Gastroesophageal sphincter (tissue), 3 donors: Measurements from ENCODE around the gene U2AF1L4.

Experiments used
- EP300 ChIP-seq: sonication (generic); formaldehyde crosslinking; IDR thresholded peaks from one replicate; pipeline ENCODE4 v1.6.1; 2017; ENCODE audit warnings: antibody characterized with exemption, mild to moderate bottlenecking
- POLR2A ChIP-seq, 2 donors: fragments of 450-650 bp; IDR thresholded peaks; one replicate each; pipeline ENCODE4 v1.6.1; 2017; ENCODE audit warnings: antibody characterized with exemption in 2 of 2, mild to moderate bottlenecking in 2 of 2, moderate library complexity in 1 of 2
- POLR2AphosphoS5 ChIP-seq: sonication (generic); formaldehyde crosslinking; IDR thresholded peaks from one replicate; pipeline ENCODE4 v1.6.1; 2017; ENCODE audit warnings: antibody characterized with exemption
- TF ChIP-seq, protein P1 (sequence below), 4 experiments: fragments of 200-600 bp in 2 of 4; fragments of 450-650 bp in 2 of 4; sonication (generic) in 1 of 4; IDR thresholded peaks; one replicate each; pipeline ENCODE4 v1.5.1; 2017 to 2019; ENCODE audit warnings: antibody characterized with exemption in 4 of 4, mild to moderate bottlenecking in 2 of 4, moderate library complexity in 2 of 4

DNA sequence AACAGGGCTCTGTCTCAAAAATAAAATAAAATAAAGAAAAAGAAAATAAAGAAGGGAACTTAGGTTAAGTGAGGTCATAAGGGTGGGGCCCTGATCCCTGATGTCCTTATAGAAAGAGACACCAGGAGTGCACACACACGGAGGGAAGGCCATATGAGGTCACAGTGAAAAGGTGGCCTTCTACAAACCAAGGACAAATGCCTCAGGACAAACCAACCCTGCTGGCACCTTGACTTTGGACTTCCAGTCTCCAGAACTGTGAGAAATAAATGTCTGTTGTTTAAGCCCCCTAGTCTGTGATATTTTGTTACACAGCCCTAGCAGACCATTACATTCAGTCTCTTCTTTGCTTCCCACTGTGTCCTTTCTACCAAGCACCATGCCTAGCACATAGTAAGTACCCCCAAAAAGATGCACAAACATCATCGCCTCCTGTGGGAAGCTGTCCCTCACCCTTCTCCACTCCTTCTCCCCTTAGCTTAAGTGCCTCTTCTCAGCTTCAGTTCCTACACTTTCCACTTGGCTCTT lies 49.3 kb downstream of the U2AF1L4 start:
- TF ChIP-seq, protein P1, sequence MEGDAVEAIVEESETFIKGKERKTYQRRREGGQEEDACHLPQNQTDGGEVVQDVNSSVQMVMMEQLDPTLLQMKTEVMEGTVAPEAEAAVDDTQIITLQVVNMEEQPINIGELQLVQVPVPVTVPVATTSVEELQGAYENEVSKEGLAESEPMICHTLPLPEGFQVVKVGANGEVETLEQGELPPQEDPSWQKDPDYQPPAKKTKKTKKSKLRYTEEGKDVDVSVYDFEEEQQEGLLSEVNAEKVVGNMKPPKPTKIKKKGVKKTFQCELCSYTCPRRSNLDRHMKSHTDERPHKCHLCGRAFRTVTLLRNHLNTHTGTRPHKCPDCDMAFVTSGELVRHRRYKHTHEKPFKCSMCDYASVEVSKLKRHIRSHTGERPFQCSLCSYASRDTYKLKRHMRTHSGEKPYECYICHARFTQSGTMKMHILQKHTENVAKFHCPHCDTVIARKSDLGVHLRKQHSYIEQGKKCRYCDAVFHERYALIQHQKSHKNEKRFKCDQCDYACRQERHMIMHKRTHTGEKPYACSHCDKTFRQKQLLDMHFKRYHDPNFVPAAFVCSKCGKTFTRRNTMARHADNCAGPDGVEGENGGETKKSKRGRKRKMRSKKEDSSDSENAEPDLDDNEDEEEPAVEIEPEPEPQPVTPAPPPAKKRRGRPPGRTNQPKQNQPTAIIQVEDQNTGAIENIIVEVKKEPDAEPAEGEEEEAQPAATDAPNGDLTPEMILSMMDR (IDR thresholded peaks at IDR 0.05) = no peak
- TF ChIP-seq EP300 = no peak
- no peak for TF ChIP-seq POLR2AphosphoS5
- no peak for TF ChIP-seq POLR2A (IDR thresholded peaks at IDR 0.05)
